ENCODE measurements around the gene BCL7B. TPM values are rescaled to one million over a fixed set of nuclear protein-coding genes. Genes with fewer than 3 reads are reported as not detected.
A peak's percentile ranks its signal among the peaks of the same experiment; 100 is the strongest.
"Not testable (repeated sequence)": the region's sequence is repeated elsewhere in the genome, so short reads cannot be mapped to it uniquely, and the experiment has no call there.

Gene BCL7B
- total RNA-seq, 1 donor from 2014 or later: 52.8 TPM

GRCh38 chr7:73537051-73537450 is 20.4 kb downstream of the BCL7B start:
- intact Hi-C loops (cut with DNase I): no loop called here
- Histone ChIP-seq H3K27me3 (ENCODE audit: low read depth) (no peaks in the 10 kb centered on the region), H3K27ac (no peak overlapping the region), H3K36me3 (peaks cover 85% of the 10 kb centered on the region), H3K9me3 (no peaks in the 10 kb centered on the region), H3K4me3 (no peak overlapping the region), H3K4me1 (no peaks in the 10 kb centered on the region)
- no peak for ATAC-seq
- no peak for TF ChIP-seq CTCF (IDR thresholded peaks at IDR 0.05)
- DNase-seq: peak; percentile 46

GRCh38 chr7:73536479-73536878 is 21.0 kb downstream of the BCL7B start:
- peaks cover 79% of the 10 kb centered on the region for H3K36me3 ChIP-seq

GRCh38 chr7:73535918-73536317 is 21.6 kb downstream of the BCL7B start:
- H3K27ac ChIP-seq; H3K4me3 ChIP-seq; ATAC-seq; intact Hi-C loops (cut with DNase I); H3K4me1 ChIP-seq; H3K27me3 ChIP-seq (ENCODE audit: low read depth); H3K9me3 ChIP-seq: not testable (repeated sequence)
- peak; percentile 6 for DNase-seq
- peaks cover 73% of the 10 kb centered on the region for H3K36me3 ChIP-seq

More at GRCh38 chr7:73536479-73536878, 21.0 kb downstream of the BCL7B start:
- TF ChIP-seq CTCF (IDR thresholded peaks at IDR 0.05): no peak
- Histone ChIP-seq H3K27me3 (ENCODE audit: low read depth) (no peaks in the 10 kb centered on the region), H3K9me3 (no peaks in the 10 kb centered on the region), H3K4me1 (no peaks in the 10 kb centered on the region), H3K4me3 (no peak overlapping the region), H3K27ac (no peak overlapping the region)
- peak; percentile 22 for DNase-seq
- no peak for ATAC-seq
- intact Hi-C loops (cut with DNase I): no loop called here

GRCh38 chr7:73533742-73534141 is 23.7 kb downstream of the BCL7B start:
- H3K36me3 ChIP-seq: peaks cover 52% of the 10 kb centered on the region
- peak; percentile 39 for DNase-seq

GRCh38 chr7:73532224-73532623 is 25.3 kb downstream of the BCL7B start:
- H3K4me1 ChIP-seq: no peaks in the 10 kb centered on the region
- no peaks in the 10 kb centered on the region for H3K9me3 ChIP-seq
- ATAC-seq: no peak
- H3K4me3 ChIP-seq: no peak overlapping the region
- peaks cover 36% of the 10 kb centered on the region for H3K36me3 ChIP-seq
- H3K27ac ChIP-seq: no peak overlapping the region
- no peaks in the 10 kb centered on the region for H3K27me3 ChIP-seq (ENCODE audit: low read depth)
- TF ChIP-seq CTCF (IDR thresholded peaks at IDR 0.05): no peak
- intact Hi-C loops (cut with DNase I): no loop called here
- no peak for DNase-seq

More at GRCh38 chr7:73533742-73534141, 23.7 kb downstream of the BCL7B start:
- H3K27ac ChIP-seq: no peak overlapping the region
- H3K4me3 ChIP-seq: no peak overlapping the region
- TF ChIP-seq CTCF (IDR thresholded peaks at IDR 0.05): no peak
- H3K4me1 ChIP-seq: no peaks in the 10 kb centered on the region
- H3K27me3 ChIP-seq (ENCODE audit: low read depth): no peaks in the 10 kb centered on the region
- no peak for ATAC-seq
- no peaks in the 10 kb centered on the region for H3K9me3 ChIP-seq
- intact Hi-C loops (cut with DNase I): no loop called here

- no peak overlapping the region for H3K27ac ChIP-seq
- H3K4me3 ChIP-seq: no peak overlapping the region
- no peaks in the 10 kb centered on the region for H3K4me1 ChIP-seq
- DNase-seq (peak; percentile 12), ATAC-seq (no peak)
- no peaks in the 10 kb centered on the region for H3K27me3 ChIP-seq (ENCODE audit: low read depth)
- intact Hi-C loops (cut with DNase I): no loop called here
- no peaks in the 10 kb centered on the region for H3K9me3 ChIP-seq
- TF ChIP-seq CTCF (IDR thresholded peaks at IDR 0.05): no peak
- peaks cover 22% of the 10 kb centered on the region for H3K36me3 ChIP-seq
Observed at GRCh38 chr7:73530800-73531199, 26.7 kb downstream of the BCL7B start.
